Type B pancreatic cell (in vitro differentiated cells): ENCODE data around the gene HADH. TPM values are rescaled to one million over a fixed set of nuclear protein-coding genes. Genes with fewer than 3 reads are reported as not detected.
"Not testable (repeated sequence)": the region's sequence is repeated elsewhere in the genome, so short reads cannot be mapped to it uniquely, and the experiment has no call there.

Experiments
- DNase-seq: peaks from one replicate; pipeline ENCODE4 v3.0.0; 2021; ENCODE audit warnings: mixed read lengths; ENCODE audit not compliant: unreplicated experiment; ENCODE audit errors: extremely low spot score
- H3K27ac Mint-ChIP-seq: 2 replicates; pipeline ENCODE4 v1.8.0; 2021; ENCODE audit warnings: mild to moderate bottlenecking, mixed read lengths
- H3K27me3 Mint-ChIP-seq: 2 replicates; pipeline ENCODE4 v1.8.0; 2021; ENCODE audit warnings: mixed read lengths
- H3K36me3 Mint-ChIP-seq: 2 replicates; pipeline ENCODE4 v1.8.0; 2021; ENCODE audit warnings: mixed read lengths
- H3K4me1 Mint-ChIP-seq: one replicate; pipeline ENCODE4 v1.8.0; 2021; ENCODE audit warnings: mixed read lengths; ENCODE audit not compliant: unreplicated experiment
- H3K4me3 Mint-ChIP-seq: 2 replicates; pipeline ENCODE4 v1.8.0; 2021; ENCODE audit warnings: mild to moderate bottlenecking, mixed read lengths
- H3K9me3 Mint-ChIP-seq: 2 replicates; pipeline ENCODE4 v1.8.0; 2021; ENCODE audit warnings: mixed read lengths
- total RNA-seq: library from RNA; stranded (reverse); gene quantifications from 2 replicates; pipeline ENCODE4 v1.2.1, GENCODE V29; 2021; ENCODE audit warnings: low replicate concordance
- TF ChIP-seq, protein P1 (sequence below): fragments of 200-600 bp; sonication (generic); conservative IDR thresholded peaks from 2 replicates; pipeline ENCODE4 v1.5.0; 2021; ENCODE audit warnings: antibody characterized with exemption, mild to moderate bottlenecking

Gene HADH
- total RNA-seq, 1 donor from 2014 or later = 68.5 TPM

DNA sequence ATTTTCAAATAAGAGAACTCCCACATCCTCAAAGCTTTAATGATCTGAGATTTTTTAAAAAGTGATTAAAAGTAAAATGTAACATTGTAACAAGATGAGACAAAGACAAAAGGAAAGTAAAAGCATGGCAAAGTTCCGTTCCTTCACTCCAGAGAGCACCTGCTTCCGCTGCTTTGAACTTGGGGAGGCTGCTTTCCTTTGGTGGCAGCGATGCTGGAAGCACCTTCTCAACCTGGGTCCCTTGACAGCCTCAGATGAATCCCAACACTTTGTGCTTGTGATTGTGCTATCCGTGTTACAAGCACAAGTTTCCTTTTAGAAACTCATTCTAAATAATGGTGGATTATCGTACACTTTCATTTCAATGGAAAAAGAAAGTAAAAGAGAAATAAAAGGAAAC is 59.7 kb downstream of the HADH start:
- Mint-ChIP-seq H3K9me3 (no peaks in the 10 kb centered on the region), H3K27ac (no peak overlapping the region), H3K4me3 (no peak overlapping the region), H3K4me1 (peaks cover 12% of the 10 kb centered on the region), H3K27me3 (no peaks in the 10 kb centered on the region), H3K36me3 (peaks cover 14% of the 10 kb centered on the region)
- TF ChIP-seq, protein P1, sequence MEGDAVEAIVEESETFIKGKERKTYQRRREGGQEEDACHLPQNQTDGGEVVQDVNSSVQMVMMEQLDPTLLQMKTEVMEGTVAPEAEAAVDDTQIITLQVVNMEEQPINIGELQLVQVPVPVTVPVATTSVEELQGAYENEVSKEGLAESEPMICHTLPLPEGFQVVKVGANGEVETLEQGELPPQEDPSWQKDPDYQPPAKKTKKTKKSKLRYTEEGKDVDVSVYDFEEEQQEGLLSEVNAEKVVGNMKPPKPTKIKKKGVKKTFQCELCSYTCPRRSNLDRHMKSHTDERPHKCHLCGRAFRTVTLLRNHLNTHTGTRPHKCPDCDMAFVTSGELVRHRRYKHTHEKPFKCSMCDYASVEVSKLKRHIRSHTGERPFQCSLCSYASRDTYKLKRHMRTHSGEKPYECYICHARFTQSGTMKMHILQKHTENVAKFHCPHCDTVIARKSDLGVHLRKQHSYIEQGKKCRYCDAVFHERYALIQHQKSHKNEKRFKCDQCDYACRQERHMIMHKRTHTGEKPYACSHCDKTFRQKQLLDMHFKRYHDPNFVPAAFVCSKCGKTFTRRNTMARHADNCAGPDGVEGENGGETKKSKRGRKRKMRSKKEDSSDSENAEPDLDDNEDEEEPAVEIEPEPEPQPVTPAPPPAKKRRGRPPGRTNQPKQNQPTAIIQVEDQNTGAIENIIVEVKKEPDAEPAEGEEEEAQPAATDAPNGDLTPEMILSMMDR = no peak
- DNase-seq = no peak

DNA sequence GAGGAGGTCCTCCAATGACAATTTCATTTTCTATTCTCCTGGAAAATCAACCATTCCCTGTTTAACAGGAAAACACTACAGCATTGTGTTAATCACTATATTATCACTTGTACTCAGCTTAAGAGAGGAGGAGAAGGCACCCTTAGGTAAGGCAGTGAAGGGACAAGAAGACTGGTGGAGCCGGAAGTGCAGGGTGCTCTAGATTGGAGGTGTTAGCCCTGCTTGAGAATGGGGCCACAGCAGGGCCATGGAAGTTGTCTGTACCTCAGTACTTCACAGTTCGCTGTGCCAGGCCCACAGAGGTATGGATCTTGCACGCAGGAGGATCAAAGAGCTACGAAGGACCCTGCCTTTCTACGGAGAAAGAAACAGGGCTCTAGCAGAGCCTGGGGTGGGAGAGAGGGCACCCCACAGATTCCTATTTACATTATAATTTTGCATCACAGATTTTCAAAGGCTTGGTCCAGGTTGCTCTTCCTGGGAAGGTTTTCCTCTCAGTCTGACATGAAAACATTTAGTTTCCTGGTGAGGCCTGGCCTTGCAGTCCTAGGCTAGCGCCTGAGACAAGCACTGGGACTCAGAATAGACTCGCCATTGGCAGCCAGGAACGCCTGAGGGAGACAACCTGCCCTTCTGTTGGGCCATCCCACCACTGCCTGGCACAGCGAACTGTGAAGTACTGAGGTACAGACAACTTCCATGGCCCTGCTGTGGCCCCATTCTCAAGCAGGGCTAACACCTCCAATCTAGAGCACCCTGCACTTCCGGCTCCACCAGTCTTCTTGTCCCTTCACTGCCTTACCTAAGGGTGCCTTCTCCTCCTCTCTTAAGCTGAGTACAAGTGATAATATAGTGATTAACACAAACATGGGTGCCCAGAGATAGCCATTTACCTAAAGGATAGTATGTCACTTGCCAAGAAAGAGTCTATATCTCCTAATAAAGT is 60.8 kb downstream of the HADH start:
- not testable (repeated sequence) for H3K27ac Mint-ChIP-seq, DNase-seq, H3K4me3 Mint-ChIP-seq, H3K27me3 Mint-ChIP-seq, H3K9me3 Mint-ChIP-seq, H3K36me3 Mint-ChIP-seq, H3K4me1 Mint-ChIP-seq

DNA sequence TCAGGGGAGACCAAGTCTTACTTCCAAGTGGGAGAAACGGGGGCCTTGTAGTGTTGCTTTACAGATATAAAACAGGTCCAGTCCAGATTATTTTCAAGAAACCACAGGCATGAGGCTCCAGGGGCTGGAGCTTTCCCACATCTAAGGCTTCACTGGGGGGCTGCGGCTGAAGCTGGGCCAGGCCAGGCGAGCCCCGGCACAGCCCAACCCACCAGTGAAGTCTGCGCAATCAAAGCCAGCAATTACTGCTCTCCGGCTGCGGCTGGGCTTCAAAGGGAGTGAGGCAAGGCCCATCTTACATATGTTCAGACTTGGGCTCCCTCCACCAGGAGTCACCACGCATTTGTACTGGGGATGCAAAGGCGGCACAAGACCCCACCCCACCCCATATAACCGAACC is 61.7 kb downstream of the HADH start:
- peaks cover 8% of the 10 kb centered on the region for H3K36me3 Mint-ChIP-seq
- no peak overlapping the region for H3K4me3 Mint-ChIP-seq
- no peak for DNase-seq
- TF ChIP-seq, protein P1 = no peak
- no peaks in the 10 kb centered on the region for H3K27me3 Mint-ChIP-seq
- H3K4me1 Mint-ChIP-seq = peaks cover 4% of the 10 kb centered on the region
- no peaks in the 10 kb centered on the region for H3K9me3 Mint-ChIP-seq
- no peak overlapping the region for H3K27ac Mint-ChIP-seq

DNA sequence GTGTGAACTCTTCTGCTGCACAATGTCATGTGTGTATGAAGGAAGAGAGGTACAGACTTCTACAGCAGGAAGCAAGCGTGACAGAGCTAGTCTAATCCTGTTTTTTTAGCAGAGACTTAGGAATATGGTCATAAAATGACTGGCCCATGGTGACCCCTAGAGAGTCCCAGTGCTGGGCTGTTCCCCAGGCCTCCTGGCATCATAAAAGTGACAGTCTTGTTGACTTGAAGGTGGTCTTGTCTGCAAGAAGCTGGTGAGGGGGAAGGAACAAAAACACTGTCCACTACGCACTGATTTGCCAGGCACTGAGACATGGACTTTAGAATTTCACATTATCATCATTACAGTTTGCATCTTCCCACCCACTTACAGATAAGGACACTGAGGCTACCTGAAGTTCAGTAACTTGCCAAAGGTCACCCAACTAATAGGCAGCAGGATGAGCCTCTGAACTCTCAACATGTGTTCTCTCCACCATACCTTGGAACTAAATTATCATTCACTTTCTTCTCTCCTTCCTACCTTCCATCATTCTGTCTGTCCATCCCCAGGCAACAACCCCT is 63.0 kb downstream of the HADH start:
- TF ChIP-seq, protein P1 = no peak
- DNase-seq = no peak
- Mint-ChIP-seq H3K9me3 (no peaks in the 10 kb centered on the region), H3K27ac (no peak overlapping the region), H3K27me3 (no peaks in the 10 kb centered on the region), H3K36me3 (peaks cover 3% of the 10 kb centered on the region), H3K4me3 (no peak overlapping the region), H3K4me1 (no peaks in the 10 kb centered on the region)

DNA sequence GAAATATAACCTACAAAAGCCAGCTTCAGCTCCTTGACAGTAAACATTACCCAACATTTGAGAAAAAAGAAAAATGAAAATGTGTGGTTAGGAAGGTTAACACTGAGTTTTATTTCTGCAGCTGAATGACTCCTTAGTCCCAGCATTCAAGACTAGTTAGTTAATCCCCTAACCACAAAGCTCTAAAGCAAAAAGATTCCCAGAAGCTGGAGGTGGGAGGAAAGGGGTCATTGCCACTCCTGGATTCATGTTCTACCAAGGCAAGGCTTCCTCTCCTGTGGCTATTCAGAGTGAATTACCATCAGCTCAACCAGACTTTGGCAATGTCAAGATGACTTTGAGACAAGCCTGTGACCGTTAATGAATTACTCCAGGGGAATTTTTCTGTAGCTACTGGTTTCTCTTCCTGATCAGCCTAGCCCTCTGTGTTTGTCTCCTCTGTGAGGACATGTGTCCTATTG is 63.6 kb downstream of the HADH start:
- TF ChIP-seq, protein P1 = no peak
- H3K4me1 Mint-ChIP-seq = no peaks in the 10 kb centered on the region
- peaks cover 3% of the 10 kb centered on the region for H3K36me3 Mint-ChIP-seq
- no peak for DNase-seq
- no peaks in the 10 kb centered on the region for H3K27me3 Mint-ChIP-seq
- no peak overlapping the region for H3K27ac Mint-ChIP-seq
- no peak overlapping the region for H3K4me3 Mint-ChIP-seq
- H3K9me3 Mint-ChIP-seq = no peaks in the 10 kb centered on the region

DNA sequence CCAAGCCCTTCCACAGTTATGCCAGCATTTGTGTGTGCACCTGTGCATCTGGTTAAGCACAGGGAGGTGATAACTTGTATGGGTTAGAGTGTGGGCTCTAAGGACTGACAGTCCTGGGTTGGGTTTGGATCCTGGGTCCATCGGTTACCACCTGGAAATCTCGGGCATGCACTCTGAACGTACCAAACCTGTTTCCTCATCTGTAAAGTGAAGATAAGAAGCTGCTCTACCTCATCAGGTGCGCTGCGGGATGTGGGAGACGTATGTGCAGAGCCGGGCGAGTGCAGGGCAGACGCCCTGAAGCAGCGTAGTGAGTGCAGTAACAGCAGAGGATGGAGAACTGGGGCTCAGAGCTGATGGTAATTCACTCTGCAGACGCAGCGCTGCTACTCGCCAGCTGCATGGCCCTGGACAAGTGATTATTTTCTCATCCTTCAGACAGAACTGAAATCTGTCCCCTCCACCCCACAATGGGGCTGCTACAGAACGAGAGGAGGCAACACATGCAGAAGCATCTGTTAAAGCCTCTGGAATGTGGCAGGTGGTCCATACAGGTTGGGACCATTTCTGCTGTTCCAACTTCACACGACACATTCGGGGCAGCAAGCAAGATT is 64.4 kb downstream of the HADH start:
- Mint-ChIP-seq H3K36me3 (peaks cover 3% of the 10 kb centered on the region), H3K27ac (no peak overlapping the region), H3K27me3 (no peaks in the 10 kb centered on the region), H3K4me1 (no peaks in the 10 kb centered on the region), H3K4me3 (no peak overlapping the region), H3K9me3 (no peaks in the 10 kb centered on the region)
- no peak for DNase-seq
- TF ChIP-seq, protein P1 = no peak
